22Rv1 (cell line): Measurements from ENCODE around the gene ITPR1.

Experiments
- ZFX ChIP-seq: fragments of 450-650 bp; IDR thresholded peaks from 2 replicates; pipeline ENCODE4 v1.6.1; 2017; ENCODE audit warnings: antibody characterized with exemption, borderline replicate concordance
- TF ChIP-seq, protein P1 (sequence below): fragments of 450-650 bp; IDR thresholded peaks from 2 replicates; pipeline ENCODE4 v1.5.1; 2017; ENCODE audit warnings: mild to moderate bottlenecking

- TF ChIP-seq, protein P1, sequence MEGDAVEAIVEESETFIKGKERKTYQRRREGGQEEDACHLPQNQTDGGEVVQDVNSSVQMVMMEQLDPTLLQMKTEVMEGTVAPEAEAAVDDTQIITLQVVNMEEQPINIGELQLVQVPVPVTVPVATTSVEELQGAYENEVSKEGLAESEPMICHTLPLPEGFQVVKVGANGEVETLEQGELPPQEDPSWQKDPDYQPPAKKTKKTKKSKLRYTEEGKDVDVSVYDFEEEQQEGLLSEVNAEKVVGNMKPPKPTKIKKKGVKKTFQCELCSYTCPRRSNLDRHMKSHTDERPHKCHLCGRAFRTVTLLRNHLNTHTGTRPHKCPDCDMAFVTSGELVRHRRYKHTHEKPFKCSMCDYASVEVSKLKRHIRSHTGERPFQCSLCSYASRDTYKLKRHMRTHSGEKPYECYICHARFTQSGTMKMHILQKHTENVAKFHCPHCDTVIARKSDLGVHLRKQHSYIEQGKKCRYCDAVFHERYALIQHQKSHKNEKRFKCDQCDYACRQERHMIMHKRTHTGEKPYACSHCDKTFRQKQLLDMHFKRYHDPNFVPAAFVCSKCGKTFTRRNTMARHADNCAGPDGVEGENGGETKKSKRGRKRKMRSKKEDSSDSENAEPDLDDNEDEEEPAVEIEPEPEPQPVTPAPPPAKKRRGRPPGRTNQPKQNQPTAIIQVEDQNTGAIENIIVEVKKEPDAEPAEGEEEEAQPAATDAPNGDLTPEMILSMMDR, result no peak
- no peak for TF ChIP-seq ZFX
These were observed 21.2 kb downstream of the ITPR1 start for GRCh38 chr3:4514321-4514720.
